Occipital lobe (tissue), 2 donors: ENCODE data around the gene TOR4A. TPM values are rescaled to one million over a fixed set of nuclear protein-coding genes. Genes with fewer than 3 reads are reported as not detected.
A peak's percentile ranks its signal among the peaks of the same experiment; 100 is the strongest.

Experiments used
- DNase-seq: peaks from one replicate; lab custom pipeline; 2025; lab: John Stamatoyannopoulos, UW
- total RNA-seq: library from RNA; depleted of rRNA; stranded (reverse); fragments of >200 nt; gene quantifications from one replicate; pipeline ENCODE4 v1.2.3, GENCODE V29; 2014

The TOR4A gene
- 0.31 TPM for total RNA-seq

DNA sequence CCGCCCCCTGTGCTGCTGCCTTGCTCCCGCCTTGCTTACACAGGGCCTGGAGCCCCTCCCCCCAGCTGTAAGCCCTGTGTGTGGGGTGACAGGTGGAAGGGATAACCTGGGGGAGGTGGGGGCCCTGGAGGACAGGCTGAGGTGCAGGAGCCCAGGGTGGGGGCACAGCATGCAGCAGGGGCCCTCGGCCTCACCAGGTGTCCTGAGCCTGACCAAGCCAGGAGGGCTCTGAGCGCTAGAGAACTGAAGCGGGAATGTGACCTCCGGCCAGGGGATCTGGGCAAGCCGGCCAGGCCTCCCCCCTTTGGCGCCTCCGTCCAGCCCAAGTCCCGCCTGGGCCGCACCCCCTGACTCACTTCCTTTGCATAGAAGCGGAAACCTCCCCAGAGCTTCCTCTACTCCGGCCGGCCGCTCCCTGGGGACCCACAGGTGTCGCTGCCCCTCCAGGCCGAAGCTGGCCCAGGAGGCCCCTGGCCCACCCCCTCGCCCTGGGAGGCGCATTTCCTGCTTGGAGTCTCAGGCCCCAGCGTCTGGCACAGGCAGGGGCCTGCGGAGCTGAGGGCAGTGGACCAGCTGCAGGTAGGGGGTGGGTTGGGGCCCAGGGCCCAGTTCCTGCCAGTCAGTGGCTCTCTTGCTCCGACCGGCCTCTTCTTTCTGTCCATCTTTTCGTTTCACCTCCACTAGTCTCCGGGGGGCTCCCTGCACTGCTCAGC lies at the start of gene TOR4A:
Gene TOR4A, plus strand, starts transcription at position 398 of the 713 bp plus-strand sequence. CDS start 964 bp downstream, outside the sequence.
- DNase-seq: no peak

GRCh38 chr9:137227853-137228505 lies 49.5 kb upstream of the TOR4A start:
- DNase-seq: no peak

DNA sequence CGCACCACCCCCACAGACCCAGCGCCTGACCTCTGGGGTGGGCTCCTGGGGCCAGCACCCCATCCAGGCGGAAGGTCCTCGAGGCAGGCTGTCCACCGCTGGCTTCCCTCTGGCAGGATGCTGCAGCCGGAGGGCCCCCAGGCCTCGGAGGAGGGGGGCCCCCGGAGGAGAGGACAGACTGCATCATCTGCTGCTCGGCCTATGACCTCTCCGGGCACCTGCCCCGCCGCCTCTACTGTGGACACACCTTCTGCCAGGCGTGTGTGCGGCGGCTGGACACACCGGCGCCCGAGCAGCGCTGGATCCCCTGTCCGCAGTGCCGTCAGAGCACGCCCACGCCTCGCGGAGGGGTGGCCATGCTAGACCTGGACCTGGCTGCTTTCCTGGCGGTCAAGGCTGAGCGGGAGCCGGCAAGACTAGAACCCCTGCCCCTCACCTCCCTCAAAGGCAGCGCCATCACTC lies 49.0 kb upstream of the TOR4A start:
- no peak for DNase-seq

DNA sequence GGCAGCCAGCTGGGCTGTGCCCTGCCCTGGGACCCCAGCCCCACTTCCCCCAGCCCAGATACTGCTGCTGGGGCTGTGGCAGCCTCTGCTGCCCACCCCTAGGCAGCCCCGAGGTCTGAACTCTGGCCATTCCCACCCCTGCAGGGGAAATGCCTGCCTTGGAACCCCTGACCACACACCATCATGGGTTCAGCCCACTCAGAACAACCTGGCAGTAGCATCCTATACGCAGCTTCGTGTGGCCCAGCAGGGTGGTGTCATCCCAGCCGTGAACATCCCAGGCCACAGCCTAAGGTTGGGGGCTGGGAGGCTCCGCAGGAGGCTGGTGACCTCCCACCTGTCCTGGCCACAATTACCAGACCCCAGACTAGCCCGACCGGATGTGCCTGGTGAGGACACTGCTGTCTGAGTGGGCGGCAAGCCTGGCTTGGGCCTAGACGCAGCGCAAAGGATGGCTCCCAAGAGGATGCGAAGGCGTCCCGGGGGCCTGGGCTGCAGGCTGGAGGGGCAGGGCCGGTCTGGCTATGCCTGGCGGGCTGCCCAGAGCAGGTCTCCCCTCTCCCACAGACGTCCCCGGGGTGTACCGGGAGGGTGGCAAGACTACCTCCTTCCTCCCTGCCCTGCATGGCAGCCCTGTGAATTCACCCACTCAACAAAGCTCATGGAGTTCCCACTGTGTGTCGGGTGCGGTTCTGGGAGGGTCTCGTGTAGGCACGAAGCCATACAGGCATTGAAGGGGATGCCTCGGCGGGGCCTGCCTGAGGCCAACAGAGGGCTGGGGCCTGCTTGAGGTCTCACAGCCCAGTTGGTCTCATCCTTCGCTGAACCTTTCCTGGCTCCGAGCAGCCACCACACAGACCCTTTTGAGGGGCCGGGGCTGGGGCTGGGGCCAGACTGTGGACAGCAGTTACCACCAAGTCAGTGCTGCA lies 48.3 kb upstream of the TOR4A start:
- no peak for DNase-seq

GRCh38 chr9:137229903-137230704 lies 47.4 kb upstream of the TOR4A start:
- no peak for DNase-seq

DNA sequence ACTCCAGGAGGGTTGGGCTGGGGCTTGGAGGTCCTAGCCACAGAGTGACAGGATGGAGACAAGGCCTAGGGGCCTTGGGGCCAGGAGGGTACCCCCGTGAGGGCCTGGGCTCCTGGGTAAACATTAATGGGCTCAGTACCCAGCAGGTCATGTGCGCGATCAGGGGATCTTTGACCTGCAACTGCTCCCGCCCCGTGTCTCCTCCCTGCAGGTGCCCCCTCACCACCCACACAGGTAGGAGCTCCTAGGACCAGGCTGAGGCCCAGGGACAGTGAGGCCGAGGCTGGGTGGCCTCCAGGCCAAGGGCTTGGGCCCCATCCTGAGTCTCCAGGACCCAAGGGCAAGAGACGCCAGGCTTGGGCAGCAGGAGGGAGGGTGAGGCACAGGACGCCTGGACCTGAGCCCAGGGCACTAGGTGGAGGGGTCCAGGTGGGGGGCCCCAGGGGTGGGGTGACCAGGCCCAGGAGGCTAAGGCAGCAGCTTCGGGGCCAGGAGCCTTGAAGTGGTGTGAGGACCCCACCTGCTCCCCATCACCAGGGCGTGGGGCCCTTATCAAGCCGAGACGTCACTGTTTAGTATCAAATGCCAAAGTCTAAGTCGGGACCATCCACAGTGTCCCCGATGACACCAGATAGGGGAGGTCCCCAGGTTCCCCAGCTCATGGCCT lies 46.7 kb upstream of the TOR4A start, which contains the start of gene SLC34A3:
Gene SLC34A3, plus strand, starts transcription at position 197 of the 667 bp plus-strand sequence. CDS start 802 bp downstream, outside the sequence.
- DNase-seq: no peak

GRCh38 chr9:137231372-137232039 lies 46.0 kb upstream of the TOR4A start:
- no peak for DNase-seq

- no peak for DNase-seq
These were observed 45.4 kb upstream of the TOR4A start for GRCh38 chr9:137232101-137232500.

GRCh38 chr9:137232510-137232909 lies 45.0 kb upstream of the TOR4A start:
- DNase-seq: no peak

DNA sequence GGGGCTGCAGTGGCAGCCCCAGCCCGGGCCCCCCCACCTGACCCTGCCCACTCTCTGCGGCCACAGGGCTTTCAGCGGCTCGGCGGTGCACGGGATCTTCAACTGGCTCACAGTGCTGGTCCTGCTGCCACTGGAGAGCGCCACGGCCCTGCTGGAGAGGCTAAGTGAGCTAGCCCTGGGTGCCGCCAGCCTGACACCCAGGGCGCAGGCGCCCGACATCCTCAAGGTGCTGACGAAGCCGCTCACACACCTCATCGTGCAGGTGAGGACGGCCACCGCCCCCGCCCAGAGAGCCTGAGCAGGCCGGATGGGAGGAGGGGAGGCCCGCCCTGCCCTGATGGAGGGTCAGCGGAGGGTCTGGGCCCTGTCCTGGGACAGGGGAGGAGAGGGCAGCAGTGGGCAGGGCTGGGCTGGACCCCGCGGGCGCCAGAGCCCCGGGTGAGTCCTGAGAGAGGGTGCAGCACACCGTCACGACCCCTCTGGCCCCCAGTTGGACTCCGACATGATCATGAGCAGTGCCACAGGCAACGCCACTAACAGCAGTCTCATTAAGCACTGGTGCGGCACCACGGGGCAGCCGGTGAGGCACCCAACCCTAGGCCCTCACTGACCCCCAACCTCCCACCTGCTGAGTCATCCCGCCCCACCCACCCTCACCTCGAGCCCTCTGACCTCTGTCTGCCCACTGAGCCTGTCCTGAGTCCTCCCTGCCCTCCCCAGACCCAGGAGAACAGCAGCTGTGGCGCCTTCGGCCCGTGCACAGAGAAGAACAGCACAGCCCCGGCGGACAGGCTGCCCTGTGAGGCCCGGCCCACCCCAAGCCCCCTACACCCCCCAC lies 44.2 kb upstream of the TOR4A start:
- DNase-seq: no peak

GRCh38 chr9:137234055-137234697 lies 43.4 kb upstream of the TOR4A start:
- DNase-seq: no peak

DNA sequence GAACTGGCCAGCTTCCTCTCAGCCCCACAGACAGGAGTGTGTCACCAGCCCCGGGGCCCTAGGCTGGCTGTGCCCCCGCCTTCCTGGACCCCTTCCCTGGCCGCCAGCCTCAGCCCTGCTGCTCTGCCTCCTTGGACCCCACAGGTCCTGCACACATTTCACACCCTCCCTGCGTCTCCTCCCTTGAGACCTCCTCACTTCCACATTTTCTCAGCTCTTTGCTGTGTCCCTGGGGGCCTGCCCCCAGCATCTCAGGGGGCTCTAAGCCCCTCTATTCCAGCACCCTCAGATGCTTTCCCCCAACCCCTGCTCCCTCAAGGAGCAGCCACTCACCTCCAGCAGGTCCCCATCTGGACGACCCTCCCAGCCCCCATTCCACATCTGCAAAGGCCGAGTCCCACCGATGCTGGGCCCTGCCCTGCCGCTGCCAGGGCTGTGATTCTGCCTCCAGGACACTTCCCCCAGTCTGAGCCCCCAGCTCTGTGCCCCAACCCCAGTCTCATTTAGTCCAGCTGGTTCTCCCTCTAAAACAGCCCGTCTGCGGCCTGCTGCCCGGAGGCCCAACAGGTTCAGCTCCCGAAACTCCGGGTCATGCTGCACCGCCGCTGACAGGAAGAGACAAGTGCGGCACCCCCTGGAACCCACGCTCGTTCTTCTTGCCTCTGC lies 42.6 kb upstream of the TOR4A start:
- DNase-seq: no peak

DNA sequence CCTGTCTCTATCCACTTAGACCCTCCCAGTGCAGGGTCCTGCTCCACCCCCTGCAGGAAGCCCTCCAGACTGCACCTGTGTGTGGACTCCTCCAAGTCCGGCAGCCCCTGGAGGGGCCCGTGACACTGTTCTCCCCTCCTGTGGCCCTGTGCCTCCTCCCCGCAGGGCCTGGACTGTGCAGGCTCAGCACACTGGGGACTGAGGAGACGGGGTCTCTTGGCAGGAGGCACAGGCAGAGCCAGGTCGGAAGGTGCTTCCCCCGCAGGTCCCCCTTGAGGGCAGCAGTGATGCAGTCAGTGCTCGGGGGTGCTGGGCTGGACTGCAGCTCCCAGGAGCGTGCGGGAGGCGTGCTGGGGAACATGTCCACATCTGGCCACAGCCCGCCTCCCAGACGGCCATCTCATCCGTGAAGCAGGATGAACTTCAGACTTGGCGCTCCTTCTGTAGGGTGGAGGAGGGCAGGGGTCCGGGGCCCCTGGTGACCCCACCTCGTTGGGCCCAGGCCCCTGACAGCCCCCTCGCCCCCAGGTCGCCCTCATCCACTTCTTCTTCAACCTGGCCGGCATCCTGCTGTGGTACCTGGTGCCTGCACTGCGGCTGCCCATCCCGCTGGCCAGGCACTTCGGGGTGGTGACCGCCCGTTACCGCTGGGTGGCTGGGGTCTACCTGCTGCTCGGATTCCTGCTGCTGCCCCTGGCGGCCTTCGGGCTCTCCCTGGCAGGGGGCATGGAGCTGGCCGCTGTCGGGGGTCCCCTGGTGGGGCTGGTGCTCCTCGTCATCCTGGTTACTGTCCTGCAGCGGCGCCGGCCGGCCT lies 41.9 kb upstream of the TOR4A start:
- DNase-seq: no peak

GRCh38 chr9:137236238-137236935 lies 41.1 kb upstream of the TOR4A start:
- DNase-seq: peak; percentile 69

DNA sequence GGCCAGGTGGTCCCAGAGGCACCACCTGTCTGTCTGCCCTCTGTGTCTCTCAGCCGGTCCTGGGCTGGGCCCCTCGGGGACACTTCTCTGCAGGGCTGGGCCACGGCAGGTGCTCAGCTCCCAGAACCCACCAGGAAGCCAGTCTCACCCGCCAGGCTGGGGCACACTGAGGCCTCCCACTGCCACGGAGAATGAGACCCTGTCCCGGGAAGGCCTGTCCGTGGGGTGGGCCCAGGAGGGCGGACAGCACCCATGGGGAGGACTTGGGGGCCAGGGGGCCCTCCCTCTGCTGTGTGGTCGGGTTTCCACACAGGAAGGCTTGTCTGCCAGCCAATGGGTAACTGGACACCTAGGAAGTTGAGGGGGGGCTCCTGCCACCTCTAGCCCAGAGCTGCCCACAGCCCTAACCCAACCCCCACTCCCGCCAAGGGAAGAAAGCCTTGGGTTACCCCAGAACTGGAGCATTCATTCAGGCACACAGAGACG lies 40.5 kb upstream of the TOR4A start:
- DNase-seq: no peak
